H1 (cell line): Measurements from ENCODE around the gene MXD3. TPM values are rescaled to one million over a fixed set of nuclear protein-coding genes. Genes with fewer than 3 reads are reported as not detected.
A peak's percentile ranks its signal among the peaks of the same experiment; 100 is the strongest.

ENCODE experiments used
- CTCF ChIA-PET: fragments of 300-600 bp; sonication (Branson Sonifier 250); formaldehyde crosslinking; loops from one replicate; lab custom pipeline; 2021; ENCODE audit not compliant: partially characterized antibody; lab: Charles Lee
- POLR2A ChIA-PET: fragments of 300-600 bp; sonication (Branson Sonifier 250); formaldehyde crosslinking; loops from one replicate; lab custom pipeline; 2021; ENCODE audit warnings: inconsistent platforms; ENCODE audit not compliant: partially characterized antibody; lab: Charles Lee
- DNase-seq, 2 experiments: peaks; one replicate each; pipeline versions ENCODE4 v3.0.0 to v3.0.0-alpha.2; 2010 to 2022; ENCODE audit warnings: low spot score in 2 of 2, low read depth in 1 of 2, mixed read lengths in 1 of 2
- FAIRE-seq: peaks from 2 replicates; lab custom pipeline; 2011; peaks lifted over from hg19 to GRCh38; lab: Jason Lieb, UNC
- H2AFZ ChIP-seq: 2 replicates; pipeline ENCODE4 v1.8.1; 2012; ENCODE audit warnings: low read length, inconsistent platforms
- H2AK5ac ChIP-seq: 2 replicates; pipeline ENCODE4 v1.6.1; 2013; ENCODE audit warnings: low read depth, low read length
- H2BK120ac ChIP-seq: replicated peaks from 2 replicates; pipeline ENCODE3; 2013; ENCODE audit warnings: low read depth, low read length, inconsistent platforms
- H2BK12ac ChIP-seq: 2 replicates; pipeline ENCODE4 v1.6.1; 2013; ENCODE audit warnings: low read depth, low read length
- H2BK15ac ChIP-seq: 2 replicates; pipeline ENCODE4 v1.6.1; 2013; ENCODE audit warnings: low read length
- H2BK20ac ChIP-seq: 2 replicates; pipeline ENCODE4 v1.6.1; 2013; ENCODE audit warnings: low read length
- H2BK5ac ChIP-seq: 2 replicates; pipeline ENCODE4 v1.6.1; 2013; ENCODE audit warnings: low read depth, low read length
- H3K14ac ChIP-seq: 2 replicates; pipeline ENCODE4 v1.6.1; 2013; ENCODE audit warnings: inconsistent platforms; ENCODE audit not compliant: insufficient read length
- H3K18ac ChIP-seq: 2 replicates; pipeline ENCODE4 v1.6.1; 2013; ENCODE audit warnings: low read length; ENCODE audit errors: extremely low read depth
- H3K23ac ChIP-seq: 2 replicates; pipeline ENCODE4 v1.6.1; 2013; ENCODE audit warnings: inconsistent platforms; ENCODE audit not compliant: insufficient read length
- H3K23me2 ChIP-seq: 2 replicates; pipeline ENCODE4 v1.6.1; 2013; ENCODE audit warnings: low read depth, low read length
- H3K27ac ChIP-seq: 2 replicates; pipeline ENCODE4 v1.6.1; 2011; ENCODE audit warnings: low read depth, low read length, inconsistent platforms
- H3K27me3 ChIP-seq, 4 experiments: replicated peaks in 1 of 4; 1 replicate in 1 of 4; 2 replicates in 3 of 4; pipeline versions ENCODE4 v1.6.1 to v1.8.1; 2011 to 2013; ENCODE audit warnings: low read length in 3 of 4, mild to moderate bottlenecking in 3 of 4, inconsistent platforms in 2 of 4, mixed read lengths in 2 of 4, moderate library complexity in 1 of 4; ENCODE audit not compliant: control insufficient read depth in 3 of 4, insufficient read depth in 3 of 4; ENCODE audit errors: extremely low read depth in 1 of 4
- H3K36me3 ChIP-seq, 4 experiments: 2 replicates each; pipeline versions ENCODE4 v1.6.1 to v1.8.1; 2011 to 2013; ENCODE audit warnings: mild to moderate bottlenecking in 4 of 4, low read length in 3 of 4, moderate library complexity in 2 of 4, control low read depth in 1 of 4, inconsistent platforms in 1 of 4; ENCODE audit not compliant: insufficient read depth in 4 of 4, control insufficient read depth in 2 of 4
- H3K4ac ChIP-seq: replicated peaks from 2 replicates; pipeline ENCODE3; 2013; ENCODE audit warnings: low read length, low read depth, mixed read lengths, inconsistent platforms; ENCODE audit not compliant: insufficient read length
- H3K4me1 ChIP-seq, 4 experiments: replicated peaks in 1 of 4; 1 replicate in 1 of 4; 2 replicates in 3 of 4; pipeline versions ENCODE4 v1.6.1 to v1.8.1; 2011 to 2013; ENCODE audit warnings: low read length in 3 of 4, inconsistent platforms in 2 of 4, mixed read lengths in 1 of 4; ENCODE audit not compliant: insufficient read depth in 4 of 4, control insufficient read depth in 3 of 4
- H3K4me2 ChIP-seq, 2 experiments: 2 replicates each; pipeline versions ENCODE4 v1.6.1 to v1.8.1; 2011 to 2013; ENCODE audit warnings: low read depth in 2 of 2, low read length in 2 of 2, control low read depth in 1 of 2, inconsistent platforms in 1 of 2, mild to moderate bottlenecking in 1 of 2; ENCODE audit not compliant: insufficient read depth in 1 of 2
- H3K4me3 ChIP-seq, 4 experiments: fragments of 200-600, 300-600 bp in 1 of 4; sonication (generic), shearing (Covaris generic), sonication (Bioruptor Twin) in 1 of 4; 2 replicates each; pipeline versions ENCODE4 v1.5.1 to v1.8.1; 2011 to 2016; ENCODE audit warnings: low read length in 4 of 4, low read depth in 3 of 4, control low read depth in 2 of 4, inconsistent platforms in 2 of 4, mild to moderate bottlenecking in 2 of 4, mixed read lengths in 1 of 4, moderate library complexity in 1 of 4; ENCODE audit not compliant: insufficient read depth in 2 of 4; ENCODE audit errors: extremely low read depth in 1 of 4
- H3K56ac ChIP-seq: replicated peaks from 2 replicates; pipeline ENCODE3; 2013; ENCODE audit warnings: low read depth, mild to moderate bottlenecking, mixed read lengths, low read length, inconsistent platforms; ENCODE audit not compliant: insufficient read length
- H3K79me1 ChIP-seq: 2 replicates; pipeline ENCODE4 v1.6.1; 2013; ENCODE audit warnings: low read depth, low read length, control low read depth
- H3K79me2 ChIP-seq, 2 experiments: 2 replicates each; pipeline versions ENCODE4 v1.6.1 to v1.8.1; 2012 to 2013; ENCODE audit warnings: low read length in 2 of 2, mild to moderate bottlenecking in 2 of 2, inconsistent platforms in 1 of 2; ENCODE audit not compliant: insufficient read depth in 2 of 2, control insufficient read depth in 1 of 2
- H3K9ac ChIP-seq, 4 experiments: replicated peaks in 1 of 4; 1 replicate in 1 of 4; 2 replicates in 3 of 4; pipeline versions ENCODE4 v1.6.1 to v1.8.1; 2011 to 2013; ENCODE audit warnings: low read depth in 3 of 4, low read length in 3 of 4, control low read depth in 2 of 4, mild to moderate bottlenecking in 2 of 4, moderate library complexity in 2 of 4, inconsistent platforms in 1 of 4; ENCODE audit errors: extremely low read depth in 1 of 4
- H3K9me3 ChIP-seq, 2 experiments: 2 replicates each; pipeline versions ENCODE4 v1.6.1 to v1.8.1; 2012 to 2013; ENCODE audit warnings: mild to moderate bottlenecking in 2 of 2, moderate library complexity in 2 of 2, control low read depth in 1 of 2, inconsistent platforms in 1 of 2, low read depth in 1 of 2, low read length in 1 of 2, mixed read lengths in 1 of 2; ENCODE audit not compliant: insufficient read depth in 2 of 2
- H4K20me1 ChIP-seq, 2 experiments: replicated peaks in 1 of 2; 2 replicates each; pipeline versions ENCODE3 to v1.8.1; 2011 to 2013; ENCODE audit warnings: inconsistent platforms in 2 of 2, low read length in 2 of 2, mild to moderate bottlenecking in 1 of 2; ENCODE audit not compliant: insufficient read depth in 2 of 2, control insufficient read depth in 1 of 2
- H4K5ac ChIP-seq: 2 replicates; pipeline ENCODE4 v1.6.1; 2013; ENCODE audit warnings: low read length, low read depth, mixed read lengths, inconsistent platforms; ENCODE audit not compliant: insufficient read length
- H4K8ac ChIP-seq: 2 replicates; pipeline ENCODE4 v1.8.0; 2013; ENCODE audit warnings: mild to moderate bottlenecking, moderate library complexity, low read length, inconsistent platforms; ENCODE audit not compliant: insufficient read depth; ENCODE audit errors: extremely low read depth
- H4K91ac ChIP-seq: replicated peaks from 2 replicates; pipeline ENCODE3; 2013; ENCODE audit warnings: low read length, mixed read lengths, inconsistent platforms; ENCODE audit not compliant: insufficient read length
- CHD2 ChIP-seq: IDR thresholded peaks from 2 replicates; pipeline ENCODE4 v1.6.1; 2012; ENCODE audit warnings: low read length, improper control_type of control experiment
- SAP30 ChIP-seq: fragments of 300-600 bp; sonication (generic); IDR thresholded peaks from 2 replicates; pipeline ENCODE4 v1.7.1; 2012; ENCODE audit warnings: low read length, moderate library complexity, mild to moderate bottlenecking, inconsistent platforms; ENCODE audit not compliant: insufficient read depth, insufficient replicate concordance
- SIN3A ChIP-seq, 2 experiments: IDR thresholded peaks in 1 of 2; conservative IDR thresholded peaks in 1 of 2; 2 replicates each; pipeline ENCODE4 v1.6.1; 2011 to 2012; ENCODE audit warnings: low read length in 2 of 2, improper control_type of control experiment in 1 of 2, low read depth in 1 of 2, mild to moderate bottlenecking in 1 of 2
- SP1 ChIP-seq: IDR thresholded peaks from 2 replicates; pipeline ENCODE4 v1.6.1; 2011; ENCODE audit warnings: low read depth, low read length
- SP4 ChIP-seq: IDR thresholded peaks from 2 replicates; pipeline ENCODE4 v1.6.1; 2012; ENCODE audit warnings: low read length, inconsistent platforms
- SRF ChIP-seq: IDR thresholded peaks from 2 replicates; pipeline ENCODE4 v1.6.1; 2011; ENCODE audit warnings: mild to moderate bottlenecking, low read depth, low read length, moderate library complexity
- TAF1 ChIP-seq: IDR thresholded peaks from 2 replicates; pipeline ENCODE4 v1.6.1; 2011; ENCODE audit warnings: mild to moderate bottlenecking, low read depth, low read length
- TCF12 ChIP-seq: IDR thresholded peaks from 2 replicates; pipeline ENCODE4 v1.6.1; 2011; ENCODE audit warnings: low read depth, mild to moderate bottlenecking, low read length
- WGBS, 2 experiments: shearing (Covaris generic) in 1 of 2; methylation state at CpG; one replicate each; pipeline versions ENCODE4 v1.1.6 to v1.1.7; 2013 to 2015; ENCODE audit warnings: low lambda C conversion rate in 2 of 2, mixed read lengths in 2 of 2, inconsistent platforms in 1 of 2, low coverage in 1 of 2, missing lambda C conversion rate in 1 of 2; ENCODE audit not compliant: insufficient replicate concordance in 2 of 2, insufficient coverage in 1 of 2, insufficient read length in 1 of 2; ENCODE audit errors: extremely low coverage in 1 of 2, missing lambda C conversion rate in 1 of 2; 5-methylcytosine and 5-hydroxymethylcytosine counted together
- polyA plus RNA-seq, 7 experiments: library from polyadenylated mRNA; depleted of rRNA in 3 of 7; stranded (reverse) in 5 of 7; unstranded in 2 of 7; fragments of >200 nt in 5 of 7; fragments of 200-250 nt in 2 of 7; gene quantifications; 1 replicate in 5 of 7; 2 replicates in 1 of 7; 4 replicates in 1 of 7; pipeline versions ENCODE4 v1.2.1 to v1.2.3, GENCODE V29; 2011 to 2013; ENCODE audit warnings: missing spikeins in 2 of 7, mixed read lengths in 2 of 7
- total RNA-seq: library from RNA; stranded (reverse); fragmentation: NEBNext Ultra II Directional; extraction: Animal tissue kit (Norgen Biotek cat#: 25700); gene quantifications from 2 replicates; pipeline ENCODE4 v1.2.1, GENCODE V29; 2021

MXD3 gene
- total and polyA plus RNA-seq, 2 of the 8 experiments (the other 6 are each of a cell fraction or from before 2014, with no cell fraction given), result 6.5 to 7.7 TPM

- Histone ChIP-seq H3K9ac (no peak overlapping the region), H4K5ac (no peak overlapping the region), H3K18ac (no peak overlapping the region; the same call in 1 of the 2 replicates), H3K4me1 (peaks cover 0 to 19% (median 14%) of the 10 kb centered on the region in 4 experiments; a peak in 6 of 7 replicates), H3K4me2 (peak overlapping the region; percentile 97 to 99), H2BK5ac (no peak overlapping the region), H3K4ac (no peak overlapping the region), H2AK5ac (no peak overlapping the region), H3K9me3 (no peaks in the 10 kb centered on the region), H4K20me1 (peaks cover 0 to 11% of the 10 kb centered on the region in 2 experiments), H3K4me3 (peak overlapping the region; percentile 19 to 70 (median 58); a peak in 6 of 8 replicates), H4K91ac (no peak overlapping the region), H3K14ac (no peak overlapping the region), H3K56ac (no peak overlapping the region), H2BK20ac (no peak overlapping the region), H3K23me2 (peaks cover 11% of the 10 kb centered on the region), H3K79me2 (no peaks in the 10 kb centered on the region), H3K36me3 (peaks cover 0 to 11% (median 8%) of the 10 kb centered on the region in 4 experiments; a peak in 5 of 8 replicates), H2BK15ac (no peak overlapping the region), H2BK120ac (no peak overlapping the region), H2BK12ac (no peak overlapping the region), H4K8ac (no peak overlapping the region), H3K27ac (no peak overlapping the region), H2AFZ (no peak overlapping the region), H3K23ac (no peak overlapping the region), H3K27me3 (no peaks in the 10 kb centered on the region), H3K79me1 (no peaks in the 10 kb centered on the region)
- ChIA-PET POLR2A (interaction anchor here (0.7 to 6.0 kb wide), 15 partner anchors 9 to 195 kb away, joined by 3 to 26 read pairs (median 4); partner anchors contain the start of genes LMAN2, PRELID1, PRR7 and RAB24), CTCF (interaction anchor here (1.0 to 16.6 kb wide), 25 partner anchors 8 to 496 kb away, joined by 3 to 251 read pairs (median 8); partner anchors contain the start of genes GRK6 and PRR7)
- DNase-seq (no peak), FAIRE-seq (no peak)
- peak; percentile 86 to 88 for TF ChIP-seq SIN3A (conservative IDR thresholded peaks at IDR 0.05 in 1 of 2, IDR thresholded peaks at IDR 0.05 in 1 of 2; ENCODE audit: low read depth in 1 of 2, low read length in 2 of 2)
- peak; percentile 82; the same call in 1 of the 2 replicates for TF ChIP-seq TCF12
- no peak for TF ChIP-seq CHD2
- peak; percentile 59 for TF ChIP-seq SAP30
- TF ChIP-seq TAF1, result no peak
- TF ChIP-seq SP4, result no peak
- TF ChIP-seq SP1, result no peak
- TF ChIP-seq SRF, result no peak
- WGBS, 2 experiments, result 26% methylated on average over 20 of the region's 20 CpGs; no CpG with 5 or more reads in 1 of the 2 experiments
These were observed 824 bp downstream of the MXD3 start for GRCh38 chr5:177310757-177311391.
